Dedifferentiated amniotic fluid mesenchymal stem cell (primary cell): ENCODE measurements around the gene EPC2.
"Not testable (repeated sequence)": the region's sequence is repeated elsewhere in the genome, so short reads cannot be mapped to it uniquely, and the experiment has no call there.

Experiments used
- DNase-seq: peaks from one replicate; pipeline ENCODE4 v3.0.0-alpha.2; 2016; ENCODE audit errors: extremely low spot score

EPC2 gene

GRCh38 chr2:148674063-148675020 lies 29.8 kb downstream of the EPC2 start:
- no peak for DNase-seq

GRCh38 chr2:148675708-148676107 lies 31.2 kb downstream of the EPC2 start:
- no peak for DNase-seq

- not testable (repeated sequence) for DNase-seq
Observed at GRCh38 chr2:148678302-148679179, 34.0 kb downstream of the EPC2 start.

- no peak for DNase-seq
Observed at GRCh38 chr2:148680462-148680861, 35.9 kb downstream of the EPC2 start.

- DNase-seq: no peak
Observed at GRCh38 chr2:148681443-148681842, 36.9 kb downstream of the EPC2 start.

- DNase-seq: not testable (repeated sequence)
Observed at GRCh38 chr2:148681862-148682261, 37.3 kb downstream of the EPC2 start.

- DNase-seq: no peak
Observed at GRCh38 chr2:148684507-148684906, 40.0 kb downstream of the EPC2 start.

GRCh38 chr2:148687543-148687942 lies 43.0 kb downstream of the EPC2 start:
- DNase-seq: no peak

- DNase-seq: not testable (repeated sequence)
Observed at GRCh38 chr2:148688011-148688410, 43.5 kb downstream of the EPC2 start.

GRCh38 chr2:148696985-148697384 lies 52.4 kb downstream of the EPC2 start:
- no peak for DNase-seq

- no peak for DNase-seq
Observed at GRCh38 chr2:148699830-148700229, 55.3 kb downstream of the EPC2 start.

- no peak for DNase-seq
Observed at GRCh38 chr2:148701039-148701438, 56.5 kb downstream of the EPC2 start.

- no peak for DNase-seq
Observed at GRCh38 chr2:148701877-148702276, 57.3 kb downstream of the EPC2 start.

GRCh38 chr2:148702475-148702874 lies 57.9 kb downstream of the EPC2 start:
- no peak for DNase-seq

- no peak for DNase-seq
Observed at GRCh38 chr2:148704247-148704646, 59.7 kb downstream of the EPC2 start.

GRCh38 chr2:148716378-148716920 lies 71.9 kb downstream of the EPC2 start:
- no peak for DNase-seq

GRCh38 chr2:148718039-148718438 lies 73.5 kb downstream of the EPC2 start:
- no peak for DNase-seq

- no peak for DNase-seq
Observed at GRCh38 chr2:148719195-148719749, 74.7 kb downstream of the EPC2 start.

GRCh38 chr2:148719941-148720436 lies 75.4 kb downstream of the EPC2 start:
- no peak for DNase-seq

GRCh38 chr2:148720501-148721001 lies 76.0 kb downstream of the EPC2 start:
- no peak for DNase-seq

- no peak for DNase-seq
Observed at GRCh38 chr2:148721520-148721931, 77.0 kb downstream of the EPC2 start.
